Loucy (cell line): ENCODE results near the gene UBE2Q1.

Experiments
- H2AFZ ChIP-seq: fragments of 200-600 bp; sonication (generic); 2 replicates; pipeline ENCODE4 v1.6.0; 2016; ENCODE audit warnings: antibody characterized with exemption, mild to moderate bottlenecking, low read length, moderate library complexity
- H3F3A ChIP-seq: fragments of 200-600 bp; 2 replicates; pipeline ENCODE4 v1.6.0; 2016; ENCODE audit warnings: antibody characterized with exemption, low read depth, mild to moderate bottlenecking
- H3K27me3 ChIP-seq: fragments of 200-600 bp; sonication (generic); 2 replicates; pipeline ENCODE4 v1.6.1; 2014; ENCODE audit warnings: low read length, mild to moderate bottlenecking; ENCODE audit not compliant: insufficient read depth, poor library complexity, severe bottlenecking
- H3K36me3 ChIP-seq: fragments of 200-600 bp; sonication (generic); 2 replicates; pipeline ENCODE4 v1.6.1; 2016; ENCODE audit warnings: low read length; ENCODE audit not compliant: insufficient read depth
- H3K4me1 ChIP-seq: fragments of 200-600 bp; sonication (generic); 2 replicates; pipeline ENCODE4 v1.5.1; 2014; ENCODE audit warnings: low read length, mild to moderate bottlenecking; ENCODE audit not compliant: insufficient read depth, poor library complexity, severe bottlenecking
- H3K4me2 ChIP-seq: fragments of 200-600 bp; sonication (generic); 2 replicates; pipeline ENCODE4 v1.6.0; 2014; ENCODE audit warnings: antibody characterized with exemption, low read length, low read depth, mild to moderate bottlenecking; ENCODE audit not compliant: poor library complexity, severe bottlenecking
- H3K4me3 ChIP-seq: fragments of 200-600 bp; sonication (generic); 2 replicates; pipeline ENCODE4 v1.5.1; 2014; ENCODE audit warnings: low read length, mild to moderate bottlenecking, mixed read lengths; ENCODE audit not compliant: poor library complexity, severe bottlenecking
- H3K79me2 ChIP-seq: fragments of 200-600 bp; sonication (generic); 2 replicates; pipeline ENCODE4 v1.6.1; 2014; ENCODE audit warnings: low read length; ENCODE audit not compliant: insufficient read depth
- H3K9ac ChIP-seq: fragments of 200-600 bp; sonication (generic); 2 replicates; pipeline ENCODE4 v1.6.0; 2014; ENCODE audit warnings: mild to moderate bottlenecking, low read depth, low read length, moderate library complexity; ENCODE audit not compliant: poor library complexity, severe bottlenecking
- H3K9me2 ChIP-seq: fragments of 200-600 bp; sonication (generic); replicated peaks from 2 replicates; pipeline ENCODE4 v1.6.1; 2016; ENCODE audit warnings: low read depth, low read length, mixed read lengths
- H3K9me3 ChIP-seq: fragments of 200-600 bp; sonication (generic); 2 replicates; pipeline ENCODE4 v1.6.1; 2014; ENCODE audit warnings: mild to moderate bottlenecking, antibody characterized with exemption, low read length, low read depth; ENCODE audit not compliant: insufficient read depth
- H4K20me1 ChIP-seq: fragments of 200-600 bp; sonication (generic); 2 replicates; pipeline ENCODE4 v1.6.0; 2014; ENCODE audit warnings: antibody characterized with exemption, low read length, mild to moderate bottlenecking; ENCODE audit not compliant: insufficient read depth, poor library complexity, severe bottlenecking
- CTCF ChIP-seq: fragments of 200-600 bp; sonication (generic); conservative IDR thresholded peaks from 2 replicates; pipeline ENCODE4 v1.5.1; 2014; ENCODE audit warnings: mild to moderate bottlenecking, antibody characterized with exemption, low read length
- EZH2phosphoT487 ChIP-seq: fragments of 200-600 bp; IDR thresholded peaks from 2 replicates; pipeline ENCODE4 v1.6.1; 2018; ENCODE audit warnings: antibody characterized with exemption, mild to moderate bottlenecking, moderate library complexity, borderline replicate concordance

The UBE2Q1 gene

DNA sequence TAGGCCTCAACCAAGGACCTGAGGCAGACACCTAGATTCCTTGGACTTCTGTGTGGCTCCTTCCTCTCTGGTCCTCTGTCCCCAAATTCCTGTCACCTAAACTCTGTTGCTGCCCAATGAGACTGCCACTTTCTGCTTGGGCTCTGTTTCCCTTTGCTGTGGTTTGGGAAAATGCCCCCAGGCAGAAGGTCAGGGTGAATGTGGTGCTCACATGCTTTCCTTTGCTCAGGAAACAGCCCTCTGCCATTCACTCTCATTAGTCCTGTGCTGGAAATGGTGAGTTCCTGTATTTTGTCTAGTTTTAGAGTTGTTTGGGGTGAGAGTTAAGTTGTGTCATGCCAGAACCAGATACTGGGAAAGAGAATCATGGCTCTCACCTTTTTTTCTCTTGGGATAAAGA lies 33.6 kb downstream of the UBE2Q1 start:
- Histone ChIP-seq H3K9ac (no peak overlapping the region), H3K4me3 (no peak overlapping the region), H3K79me2 (no peaks in the 10 kb centered on the region), H3K4me2 (no peak overlapping the region), H3F3A (no peaks in the 10 kb centered on the region), H3K9me2 (no peaks in the 10 kb centered on the region), H2AFZ (no peak overlapping the region), H3K4me1 (no peaks in the 10 kb centered on the region), H3K27me3 (no peaks in the 10 kb centered on the region), H3K9me3 (no peaks in the 10 kb centered on the region), H4K20me1 (no peaks in the 10 kb centered on the region), H3K36me3 (no peaks in the 10 kb centered on the region)
- TF ChIP-seq CTCF (no peak), EZH2phosphoT487 (no peak)

DNA sequence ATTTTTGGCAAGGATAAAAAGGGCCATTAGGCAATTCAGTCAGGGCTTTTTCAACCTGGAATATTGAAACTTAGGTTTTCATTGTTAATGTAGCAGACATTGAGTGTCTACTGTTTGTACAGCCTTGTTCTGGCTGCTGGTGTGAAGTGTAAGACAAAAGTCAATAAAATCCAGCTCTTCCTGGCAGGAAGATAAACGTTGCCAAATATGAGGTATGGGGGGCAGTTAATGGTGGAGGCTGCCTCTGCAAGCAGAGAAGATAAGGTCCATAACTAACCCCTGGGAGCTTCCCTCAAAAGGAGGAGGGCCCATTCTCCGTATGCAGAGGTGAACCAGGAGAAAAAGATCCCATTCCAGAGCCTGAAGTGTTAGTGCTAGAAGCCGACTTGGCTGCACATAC lies 36.8 kb downstream of the UBE2Q1 start:
- Histone ChIP-seq H3K27me3 (no peaks in the 10 kb centered on the region), H3F3A (no peaks in the 10 kb centered on the region), H3K9me3 (no peaks in the 10 kb centered on the region), H3K4me2 (no peak overlapping the region), H3K4me1 (no peaks in the 10 kb centered on the region), H3K9me2 (no peaks in the 10 kb centered on the region), H2AFZ (no peak overlapping the region), H3K9ac (no peak overlapping the region), H4K20me1 (no peaks in the 10 kb centered on the region), H3K4me3 (no peak overlapping the region), H3K79me2 (no peaks in the 10 kb centered on the region), H3K36me3 (no peaks in the 10 kb centered on the region)
- no peak for TF ChIP-seq EZH2phosphoT487

GRCh38 chr1:154520333-154520732 lies 38.1 kb downstream of the UBE2Q1 start:
- H3K36me3 ChIP-seq: no peaks in the 10 kb centered on the region
- H3K4me1 ChIP-seq: no peaks in the 10 kb centered on the region
- H3K79me2 ChIP-seq: no peaks in the 10 kb centered on the region
- H3K4me2 ChIP-seq: no peak overlapping the region
- H3K9me3 ChIP-seq: no peaks in the 10 kb centered on the region
- no peak for TF ChIP-seq EZH2phosphoT487
- TF ChIP-seq CTCF: no peak
- no peaks in the 10 kb centered on the region for H4K20me1 ChIP-seq
- no peaks in the 10 kb centered on the region for H3K27me3 ChIP-seq
- H3K9me2 ChIP-seq: no peaks in the 10 kb centered on the region
- no peak overlapping the region for H2AFZ ChIP-seq
- H3K9ac ChIP-seq: no peak overlapping the region
- H3K4me3 ChIP-seq: no peak overlapping the region
- no peaks in the 10 kb centered on the region for H3F3A ChIP-seq

- Histone ChIP-seq H3K9ac (no peak overlapping the region), H3K4me1 (no peaks in the 10 kb centered on the region), H3K79me2 (no peaks in the 10 kb centered on the region), H3K4me3 (no peak overlapping the region), H3K36me3 (no peaks in the 10 kb centered on the region), H3K9me3 (no peaks in the 10 kb centered on the region), H4K20me1 (no peaks in the 10 kb centered on the region), H3K4me2 (no peak overlapping the region), H2AFZ (no peak overlapping the region), H3K9me2 (no peaks in the 10 kb centered on the region), H3K27me3 (no peaks in the 10 kb centered on the region), H3F3A (no peaks in the 10 kb centered on the region)
- TF ChIP-seq EZH2phosphoT487 (no peak), CTCF (no peak)
These were observed 38.9 kb downstream of the UBE2Q1 start for GRCh38 chr1:154519591-154519991.
